ENCODE data around the gene SND1. TPM values are rescaled to one million over a fixed set of nuclear protein-coding genes. Genes with fewer than 3 reads are reported as not detected.

Gene SND1
- polyA plus RNA-seq, 3 donors, result 46.5 to 97.3 (median 79.8) TPM

- no peaks in the 10 kb centered on the region for H3K27me3 ChIP-seq (ENCODE audit: control insufficient read depth in 2 of 2, insufficient read depth in 2 of 2, low read length in 2 of 2)
- H3K4me3 Mint-ChIP-seq, result peak overlapping the region; percentile 84 to 87
- no peaks in the 10 kb centered on the region for H4K20me1 ChIP-seq (ENCODE audit: insufficient read depth, low read length)
These were observed 452.2 kb downstream of the SND1 start for GRCh38 chr7:128104108-128104742.

More at GRCh38 chr7:128104108-128104742, 452.2 kb downstream of the SND1 start:
- Mint-ChIP-seq H3K27ac (peak overlapping the region in 1 of 7 donors; percentile 63), H3K9me3 (peaks cover 0 to 9% (median 0%) of the 10 kb centered on the region in 7 donors), H3K27me3 (ENCODE audit: low read depth in 3 of 3) (peaks cover 2 to 18% (median 12%) of the 10 kb centered on the region in 3 donors), H3K4me1 (peaks cover 74% of the 10 kb centered on the region), H3K36me3 (peaks cover 0 to 5% of the 10 kb centered on the region in 2 donors)
- H3K4me2 ChIP-seq (replicated peaks; ENCODE audit: extremely low read depth, low read length, poor library complexity, severe bottlenecking), result peak overlapping the region; percentile 90
- peak overlapping the region; percentile 21 to 80 (median 43) for H3K4me3 ChIP-seq (replicated peaks in 1 of 3; ENCODE audit: low read depth in 2 of 3, low read length in 3 of 3)
- peak overlapping the region; percentile 71 for H2AFZ ChIP-seq (ENCODE audit: insufficient read depth, low read depth, low read length, poor library complexity, severe bottlenecking)
- H3K27ac ChIP-seq (ENCODE audit: low read depth in 1 of 2, low read length in 2 of 2), result no peak overlapping the region
- H3K79me2 ChIP-seq (ENCODE audit: insufficient read depth, low read length), result no peaks in the 10 kb centered on the region
- no peak for TF ChIP-seq CTCF (IDR thresholded peaks at IDR 0.05)
- H3K4me1 ChIP-seq (ENCODE audit: control insufficient read depth in 1 of 2, insufficient read depth in 2 of 2, low read length in 2 of 2), result peaks cover 46 to 58% of the 10 kb centered on the region in 2 donors
- no peaks in the 10 kb centered on the region for H3K36me3 ChIP-seq (replicated peaks in 1 of 2; ENCODE audit: control insufficient read depth in 1 of 2, insufficient read depth in 2 of 2, low read length in 2 of 2)
- intact Hi-C loops (cut with micrococcal nuclease), result no loop called here
- peak in 2 of 3 donors; percentile 24 for DNase-seq
- under 1% methylated on average over 58 of the region's 59 CpGs for WGBS (ENCODE audit: insufficient coverage)
- peak overlapping the region; percentile 60 for H3K9ac ChIP-seq (ENCODE audit: insufficient read depth, low read length, poor library complexity, severe bottlenecking)
- H3K9me3 ChIP-seq (replicated peaks in 1 of 2; ENCODE audit: control insufficient read depth in 1 of 2, insufficient read depth in 1 of 2, low read length in 2 of 2), result no peaks in the 10 kb centered on the region

All from CD14-positive monocyte (primary cell).